Calu3 (cell line): ENCODE measurements around the gene PJA1. TPM values are rescaled to one million over a fixed set of nuclear protein-coding genes. Genes with fewer than 3 reads are reported as not detected.

Source experiments
- BruUV-seq: library from RNA; stranded (reverse); fragments of 400-500 nt; replicated peaks from 2 replicates; lab custom pipeline; 2021; lab: Mats Ljungman, UMichigan
- CTCF ChIA-PET: fragments of 300-600 bp; sonication (Branson Sonifier 250); formaldehyde crosslinking; loops from one replicate; lab custom pipeline; 2022; ENCODE audit warnings: antibody characterized with exemption; lab: Charles Lee
- DNase-seq: peaks from one replicate; pipeline ENCODE4 v3.0.0; 2022
- H3K27ac Mint-ChIP-seq: one replicate; pipeline ENCODE4 v1.8.0; 2022; ENCODE audit warnings: mixed read lengths; ENCODE audit not compliant: unreplicated experiment
- H3K27me3 Mint-ChIP-seq: one replicate; pipeline ENCODE4 v1.8.0; 2022; ENCODE audit warnings: mixed read lengths; ENCODE audit not compliant: unreplicated experiment
- H3K36me3 Mint-ChIP-seq: one replicate; pipeline ENCODE4 v1.8.0; 2022; ENCODE audit warnings: mild to moderate bottlenecking, moderate library complexity, mixed read lengths; ENCODE audit not compliant: insufficient read depth, unreplicated experiment
- H3K4me1 Mint-ChIP-seq: one replicate; pipeline ENCODE4 v1.8.0; 2022; ENCODE audit warnings: mild to moderate bottlenecking, low read depth, mixed read lengths; ENCODE audit not compliant: unreplicated experiment
- H3K4me3 Mint-ChIP-seq: one replicate; pipeline ENCODE4 v1.8.0; 2022; ENCODE audit warnings: mild to moderate bottlenecking, low read depth, moderate library complexity, mixed read lengths; ENCODE audit not compliant: unreplicated experiment
- H3K9me3 Mint-ChIP-seq: one replicate; pipeline ENCODE4 v1.8.0; 2022; ENCODE audit warnings: low read depth, mixed read lengths; ENCODE audit not compliant: unreplicated experiment
- CTCF ChIP-seq: fragments of 200-600 bp; IDR thresholded peaks from one replicate; pipeline ENCODE4 v1.8.0; 2022; ENCODE audit warnings: antibody characterized with exemption; ENCODE audit not compliant: unreplicated experiment
- intact Hi-C: fragments of 100-400 bp; cut with micrococcal nuclease; formaldehyde crosslinking; loops from one replicate; pipeline ENCODE4 v1.10.0; 2022; ENCODE audit not compliant: unreplicated experiment
- total RNA-seq: library from RNA; stranded (reverse); gene quantifications from 2 replicates; pipeline ENCODE4 v1.2.3, GENCODE V29; 2022

The PJA1 gene
- total RNA-seq, 1 experiment from 2014 or later = 45.6 TPM

- no peak for TF ChIP-seq CTCF
- no peaks in the 10 kb centered on the region for H3K9me3 Mint-ChIP-seq
- CTCF ChIA-PET = no interaction called here
- intact Hi-C loops = no loop called here
- H3K4me1 Mint-ChIP-seq = peaks cover 11% of the 10 kb centered on the region
- no peak for DNase-seq
- BruUV-seq = no TSS peak
- H3K27ac Mint-ChIP-seq = no peak overlapping the region
- no peak overlapping the region for H3K4me3 Mint-ChIP-seq
- peaks cover 8% of the 10 kb centered on the region for H3K27me3 Mint-ChIP-seq
- no peaks in the 10 kb centered on the region for H3K36me3 Mint-ChIP-seq
Observed at GRCh38 chrX:69138512-69138911, 26.7 kb downstream of the PJA1 start.

- Mint-ChIP-seq H3K9me3 (no peaks in the 10 kb centered on the region), H3K4me1 (peaks cover 14% of the 10 kb centered on the region)
- no TSS peak for BruUV-seq
Observed at GRCh38 chrX:69138118-69138390, 27.2 kb downstream of the PJA1 start.

GRCh38 chrX:69137371-69138117, 27.7 kb downstream of the PJA1 start:
- intact Hi-C loops = no loop called here
- no TSS peak for BruUV-seq
- CTCF ChIA-PET = no interaction called here
- peaks cover 16% of the 10 kb centered on the region for H3K27me3 Mint-ChIP-seq
- H3K4me3 Mint-ChIP-seq = no peak overlapping the region
- H3K36me3 Mint-ChIP-seq = no peaks in the 10 kb centered on the region
- H3K9me3 Mint-ChIP-seq = no peaks in the 10 kb centered on the region
- peaks cover 14% of the 10 kb centered on the region for H3K4me1 Mint-ChIP-seq
- H3K27ac Mint-ChIP-seq = no peak overlapping the region
- TF ChIP-seq CTCF = no peak
- no peak for DNase-seq

More at GRCh38 chrX:69138118-69138390, 27.2 kb downstream of the PJA1 start:
- H3K27ac Mint-ChIP-seq = no peak overlapping the region
- H3K27me3 Mint-ChIP-seq = peaks cover 13% of the 10 kb centered on the region
- H3K4me3 Mint-ChIP-seq = no peak overlapping the region
- DNase-seq = no peak
- H3K36me3 Mint-ChIP-seq = no peaks in the 10 kb centered on the region
- TF ChIP-seq CTCF = no peak
- CTCF ChIA-PET = no interaction called here
- intact Hi-C loops = no loop called here

GRCh38 chrX:69136546-69137331, 28.5 kb downstream of the PJA1 start:
- intact Hi-C loops = no loop called here
- H3K27ac Mint-ChIP-seq = no peak overlapping the region
- CTCF ChIA-PET = no interaction called here
- no peak for DNase-seq
- H3K4me1 Mint-ChIP-seq = peaks cover 14% of the 10 kb centered on the region
- no TSS peak for BruUV-seq
- TF ChIP-seq CTCF = no peak
- H3K9me3 Mint-ChIP-seq = no peaks in the 10 kb centered on the region
- H3K27me3 Mint-ChIP-seq = peaks cover 16% of the 10 kb centered on the region
- H3K36me3 Mint-ChIP-seq = no peaks in the 10 kb centered on the region
- H3K4me3 Mint-ChIP-seq = no peak overlapping the region
